ENCODE results near the gene PRSS27.

PRSS27 gene

GRCh38 chr16:2751577-2752034 lies 31.6 kb upstream of the PRSS27 start:
- no peak for DNase-seq (ENCODE audit: low read depth in 2 of 2)

- no peak for DNase-seq (ENCODE audit: low read depth in 2 of 2)
These were observed 29.9 kb upstream of the PRSS27 start for GRCh38 chr16:2749936-2750335.

GRCh38 chr16:2749476-2749875 lies 29.5 kb upstream of the PRSS27 start:
- no peak for DNase-seq (ENCODE audit: low read depth in 2 of 2)

- no peak for DNase-seq (ENCODE audit: low read depth in 2 of 2)
These were observed 28.9 kb upstream of the PRSS27 start for GRCh38 chr16:2748757-2749455.

GRCh38 chr16:2745961-2746360 lies 25.9 kb upstream of the PRSS27 start:
- DNase-seq (ENCODE audit: low read depth in 2 of 2), result no peak

- DNase-seq (ENCODE audit: low read depth in 2 of 2), result no peak
These were observed 25.3 kb upstream of the PRSS27 start for GRCh38 chr16:2745116-2745890.

- DNase-seq (ENCODE audit: low read depth in 2 of 2), result no peak
These were observed 24.7 kb upstream of the PRSS27 start for GRCh38 chr16:2744711-2745110.

GRCh38 chr16:2743007-2743810 lies 23.2 kb upstream of the PRSS27 start:
- no peak for DNase-seq (ENCODE audit: low read depth in 2 of 2)

GRCh38 chr16:2742323-2743006 lies 22.4 kb upstream of the PRSS27 start:
- no peak for DNase-seq (ENCODE audit: low read depth in 2 of 2)

GRCh38 chr16:2741168-2741567 lies 21.1 kb upstream of the PRSS27 start:
- DNase-seq (ENCODE audit: low read depth in 2 of 2), result no peak

GRCh38 chr16:2740476-2740875 lies 20.5 kb upstream of the PRSS27 start:
- no peak for DNase-seq (ENCODE audit: low read depth in 2 of 2)

- no peak for DNase-seq (ENCODE audit: low read depth in 2 of 2)
These were observed 19.8 kb upstream of the PRSS27 start for GRCh38 chr16:2739625-2740430.

GRCh38 chr16:2738615-2739014 lies 18.6 kb upstream of the PRSS27 start:
- DNase-seq (ENCODE audit: low read depth in 2 of 2), result no peak

- DNase-seq (ENCODE audit: low read depth in 2 of 2), result no peak
These were observed 17.9 kb upstream of the PRSS27 start for GRCh38 chr16:2737895-2738418.

GRCh38 chr16:2737238-2737605 lies 17.2 kb upstream of the PRSS27 start:
- no peak for DNase-seq (ENCODE audit: low read depth in 2 of 2)

GRCh38 chr16:2736476-2737237 lies 16.6 kb upstream of the PRSS27 start:
- no peak for DNase-seq (ENCODE audit: low read depth in 2 of 2)

- no peak for DNase-seq (ENCODE audit: low read depth in 2 of 2)
These were observed 15.0 kb upstream of the PRSS27 start for GRCh38 chr16:2734844-2735515.

- no peak for DNase-seq (ENCODE audit: low read depth in 2 of 2)
These were observed 8.0 kb upstream of the PRSS27 start for GRCh38 chr16:2728034-2728433.

- DNase-seq (ENCODE audit: low read depth in 2 of 2), result no peak
These were observed 6.9 kb upstream of the PRSS27 start for GRCh38 chr16:2726923-2727322.

All from stimulated activated CD8-positive, alpha-beta memory T cell treated with anti-CD3 and anti-CD28 coated beads, Interleukin-15, amount 100 ng/mL, for 48 hours (primary cell).